Measurements from ENCODE around the gene PEMT.
A peak's percentile ranks its signal among the peaks of the same experiment; 100 is the strongest.

PEMT gene

DNA sequence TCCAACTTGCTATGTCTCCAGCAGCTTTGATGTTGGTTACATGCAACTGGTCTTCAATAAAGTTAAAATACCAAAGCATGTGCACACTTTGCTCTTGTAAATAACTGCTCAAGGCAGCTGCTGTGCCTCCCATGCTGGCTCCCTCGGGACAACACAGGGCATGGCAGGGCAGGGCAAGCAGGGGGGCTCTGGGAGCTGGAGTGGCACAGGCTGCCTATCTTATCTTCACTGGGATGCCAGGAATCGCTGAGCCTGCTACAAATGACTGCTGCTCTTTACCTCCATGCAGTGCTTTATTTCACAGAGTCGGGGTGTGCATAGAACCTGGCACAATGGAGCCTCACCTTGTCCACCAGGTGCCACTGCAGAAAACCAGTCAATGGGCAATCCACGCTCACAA lies 21.8 kb downstream of the PEMT start:
- DNase-seq, result no peak

DNA sequence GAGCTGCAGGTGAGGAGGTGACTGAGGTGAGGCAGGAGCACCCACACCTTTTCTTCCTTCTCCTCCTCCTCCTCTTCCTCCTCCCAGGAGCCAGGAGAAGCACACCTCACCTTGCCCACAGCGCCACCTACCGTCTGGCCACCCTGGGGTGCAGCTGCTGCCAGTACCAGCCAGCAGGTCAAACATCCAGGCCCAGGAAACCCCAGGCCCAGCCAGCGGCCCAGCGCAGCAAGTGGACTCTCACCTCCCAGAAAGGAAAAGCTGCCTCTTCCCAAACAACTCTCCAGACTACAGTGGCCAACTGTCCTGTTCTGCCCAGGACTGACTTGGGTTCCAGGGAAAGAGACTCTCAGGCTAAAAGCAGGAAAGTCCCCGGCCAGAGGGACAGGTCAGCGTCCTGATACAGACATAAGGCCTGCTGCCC lies 22.7 kb downstream of the PEMT start:
- DNase-seq, result peak; percentile 11

DNA sequence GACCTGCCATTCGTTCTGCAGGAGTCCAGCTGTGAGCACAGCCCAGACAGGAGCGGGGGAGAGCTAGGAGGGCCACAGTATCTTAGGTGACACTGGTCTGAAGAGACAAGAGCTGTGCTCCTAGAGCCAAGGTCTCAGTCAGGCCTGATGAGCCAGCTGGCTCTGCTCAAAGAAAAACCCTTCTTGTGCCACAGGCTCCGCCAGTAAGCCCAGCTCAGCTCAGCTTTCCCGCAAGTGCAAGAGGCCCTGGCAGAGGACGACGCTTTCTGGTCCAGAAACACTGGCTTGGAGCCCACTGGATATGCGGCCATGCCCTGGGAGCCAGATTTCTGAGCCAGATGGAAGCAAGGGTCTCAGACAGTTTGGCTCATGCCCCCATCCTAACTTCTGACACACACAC lies 23.9 kb downstream of the PEMT start:
- DNase-seq, result no peak

DNA sequence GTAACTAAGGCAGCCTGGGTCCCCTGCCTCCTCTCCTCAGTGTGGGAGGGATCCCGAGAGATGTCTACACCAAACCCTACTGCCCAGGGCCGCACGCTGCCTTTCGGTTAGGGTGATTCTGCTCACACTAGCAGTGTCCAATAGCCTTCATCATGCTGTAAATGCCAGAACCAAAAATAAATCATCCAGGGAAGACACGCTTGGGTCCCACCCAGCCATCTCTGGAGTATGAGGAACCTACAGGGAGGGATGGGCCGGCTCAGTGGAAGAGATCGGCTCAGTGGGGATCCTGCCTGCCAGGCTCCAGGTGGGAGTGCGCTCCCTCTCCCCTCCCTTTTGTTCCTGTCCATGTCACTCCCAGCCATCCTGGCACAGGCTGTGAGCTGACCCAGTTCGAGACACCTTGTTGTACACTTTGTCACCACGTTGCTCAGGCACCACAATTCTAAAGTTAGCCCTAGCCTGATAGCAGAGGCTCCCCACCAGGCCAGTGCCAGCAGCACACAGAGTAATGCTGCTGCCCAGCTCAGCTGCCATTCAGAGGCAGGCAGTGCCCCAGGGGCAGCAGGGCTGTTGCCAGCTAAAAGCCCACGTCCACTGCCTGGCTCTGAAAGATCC lies 24.5 kb downstream of the PEMT start:
- no peak for DNase-seq

DNA sequence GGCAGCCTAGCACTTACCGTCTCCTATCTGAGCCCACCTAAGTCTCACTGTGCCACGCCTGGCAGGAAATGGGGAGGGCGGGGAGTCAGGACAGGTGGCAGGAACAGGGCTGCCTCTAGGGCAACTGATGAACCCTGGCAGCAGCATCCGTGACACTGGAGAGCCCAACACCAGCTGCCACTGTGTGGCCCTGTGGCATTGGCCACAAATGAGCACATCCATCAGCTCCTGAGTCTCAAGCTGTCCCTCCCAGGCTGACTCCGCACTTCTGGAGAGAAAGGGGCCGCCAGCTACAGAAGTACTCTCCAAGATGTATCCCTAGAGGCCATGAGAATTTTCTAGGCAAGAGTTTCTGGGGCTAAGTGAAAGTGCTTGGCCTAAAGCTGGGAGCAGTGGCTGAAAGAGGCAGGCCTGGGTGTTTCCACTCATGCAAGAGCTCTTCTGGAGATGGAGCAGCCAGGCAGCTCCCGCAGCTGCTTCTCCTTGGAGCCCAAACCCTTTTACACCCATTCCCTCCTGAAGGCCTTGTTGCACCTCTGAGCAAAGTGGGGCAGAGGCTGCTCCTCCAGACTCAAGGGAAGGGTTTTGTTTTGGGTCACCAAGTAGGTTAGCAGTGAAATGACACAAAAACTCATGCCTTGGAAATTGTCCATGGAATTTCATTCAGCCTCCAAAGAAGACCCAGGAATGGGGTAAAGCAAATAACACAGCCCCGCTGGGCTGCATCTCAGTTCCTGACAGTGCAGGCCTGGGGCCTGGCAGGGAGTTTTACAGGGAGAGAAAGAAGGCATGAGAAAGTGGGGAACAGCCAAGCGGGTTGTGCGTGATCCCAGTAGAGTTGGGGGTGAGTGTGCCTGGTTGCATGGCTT lies 25.8 kb downstream of the PEMT start:
- DNase-seq, result no peak

DNA sequence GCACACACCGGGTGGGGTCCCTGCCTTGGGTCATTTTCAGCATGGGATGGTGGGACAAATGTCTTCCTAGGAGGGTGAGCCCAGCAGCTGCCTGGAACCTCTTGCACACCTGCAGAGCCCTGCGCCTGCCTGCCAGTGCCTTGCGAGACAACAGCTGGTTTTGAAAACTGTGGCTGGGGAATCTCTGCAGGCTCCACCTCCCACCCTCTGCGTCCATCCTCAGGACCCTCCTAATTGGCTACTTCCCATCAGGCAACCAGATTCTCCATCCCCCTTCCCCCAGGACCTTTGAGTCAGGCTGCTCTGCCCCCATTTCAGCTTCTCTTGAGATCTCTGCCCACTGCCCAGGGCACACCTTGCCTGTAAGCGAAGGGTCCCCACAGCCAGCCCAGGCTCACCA lies 26.6 kb downstream of the PEMT start:
- no peak for DNase-seq

DNA sequence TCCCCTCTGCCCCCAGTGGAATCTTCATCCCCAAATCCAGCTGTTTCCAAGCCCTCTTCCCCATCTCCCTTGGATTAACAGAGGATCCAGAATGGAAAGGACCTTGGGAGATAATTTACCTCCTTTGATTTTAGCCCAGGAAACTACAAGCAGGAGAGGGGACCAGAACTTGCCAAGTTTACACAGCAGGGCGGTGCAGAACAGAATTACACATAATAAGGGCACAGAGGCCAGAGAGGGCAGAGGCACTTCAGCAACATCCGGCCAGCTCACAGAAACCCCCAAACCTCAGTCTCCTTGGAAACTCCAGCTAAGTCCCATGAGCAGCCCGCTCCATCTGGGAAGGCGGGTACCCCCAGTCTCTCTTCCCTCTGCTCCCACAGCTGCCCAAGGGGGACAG lies 27.2 kb downstream of the PEMT start:
- no peak for DNase-seq

DNA sequence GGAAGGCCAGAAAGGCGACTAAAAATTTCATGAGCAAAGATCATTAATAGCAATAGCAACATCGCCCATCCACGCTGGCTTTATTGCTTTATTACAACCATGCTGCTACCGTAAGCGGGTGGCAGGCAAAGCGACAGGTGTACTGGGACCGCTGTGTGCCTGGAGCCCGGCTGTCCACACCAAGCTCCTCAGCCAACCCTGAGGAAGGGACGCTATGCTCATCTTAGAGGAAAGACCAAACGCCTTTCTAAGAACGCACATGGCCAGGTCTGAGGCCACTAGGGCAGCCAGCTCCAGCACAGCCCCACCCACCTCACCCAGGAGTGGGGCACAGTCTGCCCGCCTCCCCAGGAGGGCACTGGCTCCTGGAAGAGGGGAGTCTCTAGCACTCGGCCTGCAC lies 28.0 kb downstream of the PEMT start:
- DNase-seq, result no peak

DNA sequence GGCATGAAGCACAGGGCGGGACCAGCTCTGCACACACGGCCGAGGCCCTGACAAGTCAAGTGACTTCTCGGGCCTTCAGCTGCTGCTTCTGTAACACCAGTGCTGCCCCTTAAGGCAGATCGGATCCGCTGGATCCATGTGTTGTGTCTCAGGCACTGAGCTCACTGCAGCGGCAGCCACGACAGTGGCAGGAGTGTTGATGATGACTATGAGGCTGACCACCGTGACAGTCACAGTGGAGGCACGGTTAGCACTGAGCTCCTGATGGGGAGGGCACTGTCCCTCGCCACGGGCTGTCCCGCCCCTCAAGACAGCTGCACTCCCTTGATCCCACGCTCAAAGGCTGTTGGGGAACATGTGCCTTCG lies 29.4 kb downstream of the PEMT start:
- DNase-seq, result no peak

DNA sequence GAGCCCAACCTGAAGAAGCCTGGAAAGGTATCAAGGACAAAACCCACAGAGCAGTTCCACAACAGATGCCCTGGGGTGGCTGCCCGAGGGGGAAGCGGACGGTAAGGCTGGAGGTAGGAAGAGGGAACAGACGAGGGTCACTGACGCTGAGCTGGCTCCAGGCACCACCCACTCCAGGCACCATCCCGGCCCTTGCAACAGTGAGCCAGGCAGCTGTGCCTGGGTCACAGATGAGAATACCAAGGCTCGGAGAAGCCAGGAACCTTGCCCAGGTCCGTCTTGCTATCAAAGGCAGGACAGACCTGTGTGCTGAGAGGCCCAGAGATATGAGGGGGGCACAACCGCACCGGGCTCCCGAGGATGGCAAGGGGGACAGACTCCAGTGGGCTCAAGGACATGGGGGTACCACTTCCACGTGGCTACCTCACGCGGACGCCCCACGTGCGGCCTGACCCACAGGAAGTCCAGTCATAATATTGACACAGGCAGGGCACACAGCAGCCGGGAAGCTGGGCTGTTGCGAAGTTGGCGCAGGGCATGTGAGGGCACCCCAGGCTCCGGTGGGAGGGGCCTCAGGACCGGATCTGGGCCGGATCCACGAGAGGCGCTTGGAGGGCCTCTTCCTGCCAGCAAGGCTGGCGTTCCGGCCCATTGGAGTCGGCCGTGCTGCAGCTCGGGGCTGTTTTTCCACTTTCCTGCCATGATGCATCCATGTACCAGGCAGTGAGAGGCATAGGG lies 29.9 kb downstream of the PEMT start:
- DNase-seq, result no peak

DNA sequence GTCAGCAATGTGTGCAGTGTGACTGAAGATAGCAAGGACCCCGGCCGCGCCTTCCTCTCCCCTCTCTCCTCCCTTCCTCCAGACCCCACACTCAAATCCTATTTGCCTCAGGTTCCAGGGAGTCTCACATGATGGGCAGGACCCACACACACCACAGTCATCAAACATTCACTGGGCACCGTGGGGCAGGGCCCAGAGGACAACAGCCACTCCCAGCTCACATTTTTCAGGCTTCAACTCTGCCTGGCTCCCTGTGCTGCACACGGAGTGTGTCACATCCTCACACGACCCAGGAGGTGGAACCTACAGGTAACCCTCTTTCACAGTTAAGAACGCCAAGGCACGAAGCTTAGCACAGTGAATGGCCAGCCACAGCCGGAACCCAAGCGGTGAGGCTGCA lies 30.5 kb downstream of the PEMT start:
- no peak for DNase-seq

DNA sequence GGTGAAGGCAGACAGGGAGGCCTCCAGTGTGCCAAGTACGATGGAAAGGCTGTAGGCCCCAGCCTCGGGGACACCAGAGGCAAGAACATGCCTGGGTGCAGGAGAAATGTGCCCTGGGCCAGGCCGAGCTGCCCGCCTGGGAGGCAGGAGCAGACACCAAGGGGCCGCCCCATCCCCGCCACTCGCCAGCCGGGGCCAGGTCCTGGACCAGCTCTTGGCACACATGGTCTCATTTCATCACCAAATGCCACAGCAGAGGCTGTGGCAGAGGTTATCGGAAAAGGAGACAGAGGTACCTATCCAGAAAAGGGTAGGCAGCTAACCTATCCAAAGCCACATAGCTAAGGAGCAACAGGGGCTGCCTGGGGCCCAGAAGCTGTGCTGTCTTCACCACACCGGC lies 31.3 kb downstream of the PEMT start:
- no peak for DNase-seq

DNA sequence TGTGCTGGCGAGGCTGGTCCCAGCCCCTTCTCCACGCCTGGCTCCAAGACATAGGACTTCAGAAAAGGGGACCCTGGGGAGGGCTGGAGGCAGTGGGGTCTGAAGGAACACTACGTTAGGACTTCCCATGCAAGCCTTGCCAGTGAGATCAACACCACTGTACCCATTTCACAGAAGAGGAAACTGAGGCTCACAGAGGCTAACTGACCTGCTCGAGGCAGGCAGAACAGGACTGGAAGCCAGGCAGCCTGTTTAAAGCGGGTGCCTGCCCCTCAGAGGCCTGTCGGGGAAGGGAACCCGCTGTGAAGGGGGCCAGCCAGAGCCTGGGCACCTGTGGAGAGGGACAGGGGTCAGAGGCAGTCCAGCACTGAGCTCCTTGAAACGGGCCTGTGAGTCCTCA lies 32.3 kb downstream of the PEMT start:
- DNase-seq, result no peak

DNA sequence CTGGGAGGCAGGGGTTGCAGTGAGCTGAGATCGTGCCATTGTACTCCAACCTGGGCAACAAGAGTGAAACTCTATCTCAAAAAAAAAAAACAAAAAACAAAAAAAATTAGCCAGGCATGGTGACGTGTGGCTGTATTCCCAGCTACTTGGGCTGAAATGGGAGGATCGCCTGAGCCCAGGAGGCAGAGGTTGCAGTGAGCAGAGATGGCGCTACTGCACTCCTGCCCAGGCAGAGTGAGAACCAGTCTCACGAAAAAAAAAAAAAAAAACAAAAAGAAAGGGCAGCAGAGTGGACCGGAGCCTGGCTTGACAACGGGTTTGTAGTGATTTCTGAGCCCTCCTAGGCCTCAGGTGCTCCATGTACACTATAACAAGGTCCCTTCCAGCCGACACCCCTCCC lies 33.1 kb downstream of the PEMT start:
- DNase-seq, result no peak

DNA sequence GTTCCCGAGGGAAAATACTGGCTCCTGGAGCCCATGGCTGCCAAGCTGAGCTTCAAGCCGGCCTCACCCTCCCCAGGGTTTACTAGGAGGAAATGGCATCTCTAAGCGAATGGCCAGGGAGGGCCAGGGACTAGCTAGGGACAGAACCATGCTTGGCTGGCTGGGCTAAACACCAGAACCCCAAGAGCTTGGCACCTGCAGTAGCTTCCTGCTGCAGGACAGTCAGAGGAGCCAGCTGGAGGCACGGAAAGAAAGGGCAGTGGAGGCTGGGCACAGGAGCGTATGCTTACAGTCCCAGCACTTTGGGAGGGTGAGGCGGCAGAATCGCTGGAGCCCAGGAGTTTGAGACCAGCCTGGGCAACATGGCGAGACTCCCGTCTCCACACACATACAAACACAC lies 33.7 kb downstream of the PEMT start:
- no peak for DNase-seq

DNA sequence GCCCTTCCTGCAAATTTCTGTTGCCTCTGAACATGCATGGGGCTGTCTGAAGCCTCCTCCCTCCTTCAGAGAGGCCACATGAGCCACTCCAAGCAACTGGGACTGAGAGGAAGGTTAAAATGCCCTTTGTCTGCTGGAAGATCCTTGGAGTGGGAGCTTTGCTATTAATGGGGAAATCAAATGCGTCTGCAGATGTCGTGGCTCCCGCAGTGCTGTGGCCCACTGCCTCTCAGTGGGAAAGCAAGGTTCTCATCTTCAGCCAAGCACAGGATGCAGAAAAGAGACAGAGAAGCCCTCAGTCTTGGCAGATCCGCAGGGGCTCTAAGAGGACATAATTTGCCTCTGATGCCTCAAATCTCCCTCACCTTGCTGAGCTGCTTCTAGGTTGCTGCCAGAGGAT lies 34.8 kb downstream of the PEMT start:
- DNase-seq, result no peak

DNA sequence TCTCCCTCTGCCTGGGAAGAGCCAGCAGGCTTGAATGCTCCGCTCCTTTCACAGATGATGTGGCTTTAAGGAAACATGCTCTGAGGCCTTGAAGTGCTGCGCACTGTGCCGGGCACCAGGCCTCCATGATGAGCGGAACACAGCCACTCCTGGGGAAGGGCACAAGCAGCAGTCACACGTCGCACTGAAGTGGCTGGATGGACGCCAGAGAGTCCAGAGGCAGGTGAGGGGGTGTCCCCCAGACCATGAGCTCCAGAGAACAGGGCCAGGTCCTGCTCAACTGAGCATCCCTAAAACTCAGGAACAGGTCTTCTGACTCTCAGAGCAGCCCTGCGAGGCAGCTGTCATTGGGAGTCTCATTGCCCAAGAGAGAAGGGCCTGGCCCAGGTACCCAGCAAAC lies 35.6 kb downstream of the PEMT start:
- DNase-seq, result no peak

DNA sequence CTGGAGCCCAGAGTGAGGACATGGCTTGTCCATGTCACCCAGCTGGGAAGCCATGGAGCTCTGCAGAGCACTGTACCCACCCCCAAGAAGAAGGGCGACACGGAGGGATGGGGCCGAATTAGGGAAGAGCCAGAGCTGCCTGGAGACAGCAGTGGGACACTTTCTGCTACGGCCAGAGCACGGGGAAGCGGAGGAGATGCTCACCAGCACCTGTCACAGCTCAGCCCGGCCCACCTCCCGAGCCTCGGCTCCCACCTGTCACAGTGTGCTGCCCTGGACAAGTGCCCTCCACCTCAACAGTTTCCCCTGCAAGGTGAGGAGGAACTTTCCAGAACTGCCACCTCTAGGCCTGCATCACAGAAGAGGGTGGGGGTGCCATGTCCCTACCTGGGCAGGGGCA lies 36.4 kb downstream of the PEMT start:
- DNase-seq, result no peak

DNA sequence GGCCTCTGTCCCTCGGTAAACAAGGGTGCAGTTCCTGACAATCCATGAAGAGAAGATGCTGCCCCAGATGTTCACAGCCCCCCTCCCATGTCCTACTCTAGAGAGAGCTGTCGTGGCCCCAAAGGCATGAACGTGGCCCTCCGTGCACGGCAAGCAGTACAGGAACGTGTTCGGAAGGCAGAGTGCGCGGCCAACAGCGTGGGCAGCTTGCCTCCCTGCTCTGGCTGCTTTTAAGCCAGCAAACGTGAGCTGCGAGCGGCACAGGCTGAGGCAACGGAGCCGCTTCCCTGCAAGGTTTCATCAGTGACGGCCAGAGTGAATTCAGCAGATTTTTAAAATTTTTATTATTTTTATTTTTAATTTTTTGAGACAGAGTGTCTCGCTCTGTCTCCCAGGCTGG lies 37.2 kb downstream of the PEMT start:
- no peak for DNase-seq

DNA sequence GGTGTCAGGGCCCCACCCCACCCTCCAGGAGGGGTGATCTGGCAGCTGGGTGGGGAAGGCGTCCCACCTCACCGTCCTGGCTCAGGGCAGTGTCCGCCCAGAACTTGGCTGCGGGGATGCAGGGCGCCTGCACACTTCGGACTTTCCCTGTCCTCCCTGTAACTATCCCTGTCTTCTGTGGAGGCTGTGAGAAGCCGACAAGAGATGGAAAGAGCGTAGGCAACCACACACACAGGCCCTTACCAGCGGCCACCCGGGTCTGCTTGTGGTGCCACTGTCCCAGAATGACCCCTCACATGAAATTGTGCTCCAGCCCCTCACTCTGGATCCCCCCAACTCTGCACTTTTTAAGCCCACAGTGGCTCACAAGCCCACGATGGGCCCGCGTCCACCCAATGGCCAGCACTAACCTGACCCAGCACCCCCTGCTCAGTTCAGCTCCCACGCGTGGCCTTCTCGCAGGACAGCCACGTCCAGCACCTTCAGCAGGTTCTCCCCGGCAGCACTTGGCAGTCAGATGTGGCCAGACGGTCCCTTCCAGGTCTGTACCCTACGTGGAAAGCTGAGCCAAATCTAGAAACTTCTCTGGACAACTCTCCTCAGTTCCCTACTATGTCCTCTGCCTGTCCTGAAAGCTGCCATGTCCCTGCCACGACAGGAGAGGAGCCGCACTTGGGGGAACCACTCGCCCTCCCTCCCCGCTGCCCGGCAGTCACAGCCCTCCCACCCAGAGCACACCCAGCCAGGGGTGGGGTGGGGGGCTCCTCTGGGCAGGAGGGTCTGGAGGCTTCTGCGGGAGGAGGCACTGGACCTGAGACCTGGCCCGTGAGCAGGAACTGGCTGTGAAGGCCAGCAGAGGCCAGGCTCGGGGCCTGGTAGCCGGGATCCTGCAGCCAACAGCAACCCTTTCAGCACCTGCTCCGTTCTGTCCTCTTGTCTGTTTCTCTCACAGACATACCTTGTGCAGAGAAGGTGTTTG lies 38.0 kb downstream of the PEMT start:
- DNase-seq, result no peak

DNA sequence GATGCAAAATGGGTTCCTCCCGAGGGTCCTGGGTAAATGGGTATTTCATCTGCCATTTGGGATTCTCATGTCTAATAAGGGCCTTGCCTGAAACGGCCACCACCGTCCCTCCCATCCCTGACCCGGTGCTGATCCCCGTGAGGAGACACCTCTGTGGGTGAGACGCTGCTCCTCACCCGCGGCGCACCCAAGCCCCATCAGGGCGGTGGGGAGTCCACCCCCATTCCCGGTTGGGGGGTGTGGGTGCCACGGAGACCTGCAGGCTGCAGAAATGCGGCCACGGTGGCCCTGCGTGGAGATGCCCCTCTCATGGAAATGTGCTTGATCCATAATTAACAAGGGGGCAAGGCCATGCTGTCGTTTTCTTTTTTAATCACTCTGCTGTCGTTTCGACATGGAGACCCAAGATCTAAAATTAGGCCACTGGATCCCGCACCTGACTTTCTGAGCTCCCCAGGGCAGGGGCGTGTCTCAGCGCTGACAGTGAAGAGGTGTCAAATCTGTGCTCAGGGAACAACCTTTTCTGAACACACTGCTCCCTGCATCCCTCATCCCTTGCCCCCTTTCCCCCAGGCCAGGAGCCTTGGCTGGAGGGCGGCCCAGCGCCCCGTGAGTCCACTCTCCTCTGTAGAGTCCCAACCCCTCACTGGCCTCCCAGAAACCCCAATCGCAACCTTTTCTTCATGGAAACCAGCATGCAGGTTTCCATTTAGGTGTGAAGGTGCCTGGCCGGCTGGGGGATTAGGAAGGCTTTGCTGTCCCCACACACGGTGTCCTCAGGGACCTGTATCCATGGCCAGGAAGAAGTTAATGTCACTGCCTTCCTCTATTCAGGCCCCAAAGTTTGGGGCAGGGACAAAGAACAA lies 38.9 kb downstream of the PEMT start:
- DNase-seq, result no peak

DNA sequence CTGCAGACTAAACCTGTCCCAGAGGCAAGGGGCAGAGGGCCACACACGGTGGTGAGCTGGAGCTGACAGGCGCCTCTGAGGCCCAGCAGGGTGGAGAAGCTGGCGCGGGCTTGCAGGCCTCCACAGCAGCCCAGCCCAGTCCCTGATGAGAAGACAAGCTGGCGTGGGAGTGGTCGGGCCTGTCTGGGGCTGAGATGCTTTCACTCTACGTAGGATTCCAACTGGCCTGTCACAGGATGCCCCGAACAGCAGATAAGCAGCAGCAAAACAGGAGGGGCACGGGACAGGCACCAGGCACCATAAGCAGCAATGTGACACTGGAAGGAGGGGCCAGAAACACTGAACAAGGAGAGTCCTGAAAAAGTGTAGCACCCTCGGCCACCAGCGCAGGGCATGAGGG lies 40.1 kb downstream of the PEMT start:
- no peak for DNase-seq

Measured in NK-92 treated with Interleukin-12 subunit alpha and Interleukin-12 subunit beta, amount 100 ng/mL, for 24 hours (cell line).